GM19193 (cell line): ENCODE data around the gene BOD1L2.

Source experiments
- POLR2A ChIP-seq: IDR thresholded peaks from 4 replicates; pipeline ENCODE4 v1.6.1; 2011; ENCODE audit not compliant: insufficient read depth, insufficient read length; ENCODE audit errors: extremely low read depth

Gene BOD1L2

DNA sequence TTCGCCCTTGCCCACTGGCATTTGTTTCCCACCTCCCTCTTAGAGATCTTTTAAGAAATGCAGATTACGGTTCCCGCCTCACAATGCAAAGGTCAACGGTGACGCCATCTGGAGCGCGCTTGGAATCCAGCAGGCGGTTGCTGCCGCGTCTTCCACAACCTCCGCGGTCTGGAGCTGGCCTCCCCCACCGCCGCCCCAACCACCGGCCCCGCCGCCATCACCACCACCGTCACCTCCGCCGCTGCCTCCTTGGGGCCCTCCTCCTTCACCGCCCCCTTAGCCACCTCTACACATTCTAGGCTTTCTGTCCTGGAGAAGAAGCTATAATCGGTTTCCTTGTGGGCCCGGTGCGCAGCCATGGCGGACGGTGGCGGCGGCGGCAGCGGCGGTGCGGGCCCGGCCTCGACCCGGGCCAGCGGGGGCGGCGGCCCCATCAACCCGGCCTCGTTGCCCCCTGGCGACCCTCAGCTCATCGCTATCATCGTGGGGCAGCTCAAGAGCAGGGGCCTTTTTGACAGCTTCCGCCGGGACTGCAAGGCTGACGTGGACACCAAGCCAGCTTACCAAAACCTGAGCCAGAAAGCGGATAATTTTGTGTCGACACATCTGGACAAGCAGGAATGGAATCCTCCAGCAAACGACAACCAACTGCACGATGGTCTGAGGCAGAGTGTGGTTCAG, at the start of gene BOD1L2:
TSS of gene BOD1L2 (plus strand) at position 132 of the 681 bp plus-strand sequence. CDS start at position 358, 226 bp downstream.
- no peak for TF ChIP-seq POLR2A

- TF ChIP-seq POLR2A: no peak
These were observed 39.6 kb upstream of the BOD1L2 start for GRCh38 chr18:57107140-57107832.

DNA sequence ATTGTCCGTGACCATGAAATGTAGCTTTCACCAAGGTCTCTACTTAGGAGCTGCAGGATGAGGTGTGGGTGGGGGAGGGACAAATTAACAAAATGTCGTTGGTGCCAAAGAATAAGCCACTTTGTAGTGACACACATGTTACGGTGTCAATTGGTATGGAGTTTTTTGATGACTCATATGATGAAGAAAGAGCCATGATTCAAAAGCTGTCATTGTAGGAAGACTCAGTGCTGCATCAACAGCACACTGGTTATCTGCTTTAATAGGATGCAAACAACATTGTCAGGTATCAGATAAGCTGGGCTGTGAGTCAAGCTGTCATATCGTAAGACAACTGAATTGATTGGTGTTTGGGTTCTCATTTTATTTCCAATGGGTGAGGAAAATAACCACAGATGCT, 36.6 kb upstream of the BOD1L2 start:
- TF ChIP-seq POLR2A: no peak

DNA sequence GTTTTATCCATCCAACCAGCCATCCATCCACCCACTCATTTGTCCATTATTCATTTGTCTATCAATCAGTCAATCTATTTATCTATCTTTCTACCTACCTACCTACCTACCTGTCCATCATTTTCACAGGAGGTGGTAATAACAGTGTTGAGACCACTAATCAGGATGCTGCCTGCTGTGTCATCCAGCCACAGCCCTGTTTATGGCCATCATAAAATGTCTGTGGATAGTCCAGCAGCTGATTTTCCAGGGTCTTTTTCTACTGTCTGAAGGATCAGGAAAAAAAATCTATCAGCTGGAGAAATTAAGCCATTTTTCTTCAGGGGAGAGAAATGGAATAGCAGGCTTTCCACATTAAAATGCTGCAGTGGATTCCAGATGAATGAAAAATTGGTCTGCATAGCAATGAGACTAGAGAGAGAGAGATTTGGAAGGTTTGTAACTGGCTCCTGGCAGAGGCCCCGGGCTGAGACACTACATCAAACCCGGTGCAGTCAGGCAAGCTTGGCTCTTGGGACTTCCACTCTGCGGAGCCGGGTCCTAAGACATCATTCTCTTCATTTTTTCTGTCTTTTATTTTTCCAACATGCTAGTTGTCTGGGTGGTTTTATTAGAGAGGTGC, 33.0 kb upstream of the BOD1L2 start:
- no peak for TF ChIP-seq POLR2A

DNA sequence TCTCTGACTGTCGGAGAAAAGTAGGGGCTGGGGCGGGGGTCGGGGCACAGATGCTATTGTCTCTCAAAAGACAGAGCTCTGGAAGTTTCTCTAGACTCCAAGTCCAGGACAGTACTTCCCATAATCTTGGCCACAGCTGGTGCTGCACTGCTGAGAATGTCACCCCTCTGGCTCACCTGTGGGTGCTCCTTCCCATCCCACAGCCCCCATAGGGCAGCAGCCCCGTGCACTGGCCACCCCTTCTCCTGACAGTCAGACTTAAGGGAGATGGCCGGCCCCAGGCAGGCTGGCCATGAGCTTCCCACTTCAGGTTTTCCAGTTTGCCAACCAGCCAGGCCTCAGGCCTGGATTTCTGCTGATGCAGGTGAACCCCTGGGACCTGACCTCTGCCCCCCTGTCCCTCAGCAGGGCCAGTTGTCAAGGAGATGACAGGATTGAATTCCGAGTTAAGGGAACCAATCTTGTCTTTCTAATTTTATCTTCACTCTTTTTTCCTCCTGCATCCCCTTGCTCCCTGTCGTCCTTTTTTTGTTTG, 30.2 kb upstream of the BOD1L2 start:
- no peak for TF ChIP-seq POLR2A

- no peak for TF ChIP-seq POLR2A
These were observed 25.3 kb upstream of the BOD1L2 start for GRCh38 chr18:57121542-57122112.

- TF ChIP-seq POLR2A: no peak
These were observed 23.9 kb upstream of the BOD1L2 start for GRCh38 chr18:57122936-57123510.

DNA sequence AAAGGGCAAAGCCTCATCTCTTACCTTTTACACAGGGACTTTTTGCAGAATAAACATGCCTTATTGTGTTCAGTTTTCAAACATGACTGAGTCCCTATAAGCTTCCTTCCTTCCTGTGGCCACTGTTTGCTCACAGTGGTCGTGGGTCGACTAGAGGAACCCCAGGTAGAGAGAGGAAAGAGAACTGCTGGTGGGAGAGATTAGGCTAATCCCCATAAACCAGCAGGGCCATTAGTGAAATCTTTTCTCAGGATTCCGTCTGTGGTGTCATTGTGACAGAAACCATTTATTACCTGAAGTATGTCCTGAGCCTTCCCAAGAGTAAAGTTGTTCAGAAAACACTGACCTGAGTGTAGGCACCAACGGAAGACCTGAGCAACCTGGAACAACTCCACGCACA, 21.3 kb upstream of the BOD1L2 start:
- no peak for TF ChIP-seq POLR2A

GRCh38 chr18:57128220-57128932, 18.5 kb upstream of the BOD1L2 start:
- no peak for TF ChIP-seq POLR2A

GRCh38 chr18:57131101-57131500, 15.8 kb upstream of the BOD1L2 start:
- no peak for TF ChIP-seq POLR2A

GRCh38 chr18:57131782-57132181, 15.1 kb upstream of the BOD1L2 start:
- TF ChIP-seq POLR2A: no peak

DNA sequence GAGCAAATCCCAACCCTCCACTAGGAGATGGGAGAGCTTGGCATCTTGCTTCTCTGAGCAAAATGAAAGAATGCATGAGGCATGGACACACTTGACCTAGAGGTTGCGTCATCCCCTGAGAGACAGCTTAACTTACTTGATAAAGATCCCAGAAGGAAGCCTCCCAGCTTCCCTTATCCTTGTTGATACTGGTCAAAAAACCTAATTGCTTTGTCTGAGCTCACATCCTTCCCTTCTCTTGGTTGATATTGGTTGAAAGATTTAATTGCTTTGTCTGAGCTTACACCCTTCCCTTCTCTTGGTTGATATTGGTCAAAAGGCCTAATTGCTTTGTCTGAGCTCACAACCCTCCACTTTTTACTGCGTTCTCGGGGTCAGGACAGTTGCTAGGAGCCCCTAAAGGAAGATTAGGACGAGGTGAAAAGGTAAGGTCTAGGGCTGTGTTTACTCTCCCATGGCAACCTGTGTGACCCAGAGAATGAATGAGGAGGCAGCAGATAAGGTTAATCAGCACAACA, 12.2 kb upstream of the BOD1L2 start:
- no peak for TF ChIP-seq POLR2A

DNA sequence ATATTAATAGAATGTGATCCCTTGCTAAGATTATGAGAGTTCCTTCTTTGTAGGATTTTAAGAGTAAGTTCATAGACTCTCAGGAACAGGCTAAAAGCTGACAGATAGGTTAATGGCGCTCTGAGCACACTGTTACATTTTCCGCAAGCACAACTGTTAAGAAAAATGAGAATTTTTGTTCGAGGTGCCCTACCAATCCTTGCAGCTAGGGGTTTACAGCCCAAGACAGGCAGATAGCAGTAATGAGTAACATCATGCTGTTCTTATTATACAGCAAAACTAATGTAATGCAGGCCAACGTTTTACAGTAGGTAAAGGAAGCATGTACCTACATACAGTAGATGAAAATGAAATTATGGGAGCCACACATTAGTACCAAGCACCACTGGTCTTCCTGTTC, 11.2 kb upstream of the BOD1L2 start:
- TF ChIP-seq POLR2A: no peak

DNA sequence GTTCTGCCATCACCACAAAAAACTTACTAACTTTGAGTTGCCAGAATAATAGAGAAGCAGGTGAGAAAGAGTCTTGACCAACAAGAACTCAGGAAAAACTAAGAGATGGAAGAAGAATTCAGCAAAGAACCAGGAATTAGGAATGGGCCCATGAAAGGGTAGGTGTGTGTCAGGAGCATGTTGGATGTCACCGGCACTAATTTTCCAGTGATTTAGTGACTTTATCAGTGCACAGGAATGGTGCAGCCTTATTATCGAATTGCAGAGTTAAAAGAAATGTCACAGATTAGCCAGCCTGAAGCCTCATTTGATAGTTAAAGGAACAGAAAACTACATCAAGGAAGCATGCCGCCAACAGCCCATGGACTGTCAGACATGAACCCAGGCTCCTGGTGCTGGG, 9.0 kb upstream of the BOD1L2 start:
- no peak for TF ChIP-seq POLR2A
